Liver (tissue), 9 donors: ENCODE results near the gene ESRRB. TPM values are rescaled to one million over a fixed set of nuclear protein-coding genes. Genes with fewer than 3 reads are reported as not detected.

Experiments
- DNase-seq: peaks from one replicate; pipeline ENCODE4 v3.0.0-alpha.2; 2017; ENCODE audit warnings: low spot score
- H3K27ac ChIP-seq, 2 donors: one replicate each; pipeline ENCODE4 v1.7.0; 2013; ENCODE audit warnings: inconsistent platforms in 2 of 2, low read length in 2 of 2, control low read depth in 1 of 2, low read depth in 1 of 2, mild to moderate bottlenecking in 1 of 2
- H3K27me3 ChIP-seq, 4 donors: one replicate each; pipeline versions ENCODE4 v1.6.1 to v1.7.0; 2013; ENCODE audit warnings: low read length in 3 of 4, inconsistent platforms in 1 of 4, mild to moderate bottlenecking in 1 of 4, moderate library complexity in 1 of 4; ENCODE audit not compliant: control insufficient read depth in 4 of 4, insufficient read depth in 4 of 4
- H3K36me3 ChIP-seq, 4 donors: one replicate each; pipeline versions ENCODE4 v1.6.1 to v1.7.0; 2013; ENCODE audit warnings: low read length in 3 of 4, mild to moderate bottlenecking in 3 of 4, low read depth in 1 of 4, moderate library complexity in 1 of 4; ENCODE audit not compliant: control insufficient read depth in 4 of 4, insufficient read depth in 3 of 4
- H3K4me1 ChIP-seq, 4 donors: one replicate each; pipeline versions ENCODE4 v1.6.1 to v1.7.0; 2013; ENCODE audit warnings: low read length in 3 of 4, mild to moderate bottlenecking in 3 of 4, moderate library complexity in 1 of 4; ENCODE audit not compliant: control insufficient read depth in 4 of 4, insufficient read depth in 4 of 4
- H3K4me3 ChIP-seq, 3 donors: one replicate each; pipeline versions ENCODE4 v1.6.1 to v1.7.0; 2013; ENCODE audit warnings: low read length in 3 of 3, control low read depth in 1 of 3, low read depth in 1 of 3, mild to moderate bottlenecking in 1 of 3
- H3K9ac ChIP-seq, 2 donors: one replicate each; pipeline ENCODE4 v1.7.0; 2013; ENCODE audit warnings: low read length in 2 of 2, mild to moderate bottlenecking in 2 of 2, moderate library complexity in 2 of 2, control low read depth in 1 of 2, low read depth in 1 of 2
- H3K9me3 ChIP-seq, 4 donors: one replicate each; pipeline versions ENCODE4 v1.6.1 to v1.7.0; 2013; ENCODE audit warnings: low read length in 3 of 4; ENCODE audit not compliant: control insufficient read depth in 4 of 4
- EGR1 ChIP-seq, 2 donors: IDR thresholded peaks; 2 replicates each; pipeline ENCODE4 v1.6.1; 2016 to 2018; ENCODE audit warnings: antibody characterized with exemption in 2 of 2, low read depth in 2 of 2
- FOXA1 ChIP-seq: IDR thresholded peaks from 2 replicates; pipeline ENCODE4 v1.6.1; 2016; ENCODE audit warnings: antibody characterized with exemption
- FOXA2 ChIP-seq: IDR thresholded peaks from 2 replicates; pipeline ENCODE4 v1.6.1; 2016; ENCODE audit warnings: antibody characterized with exemption
- GABPA ChIP-seq, 2 donors: IDR thresholded peaks in 1 of 2; conservative IDR thresholded peaks in 1 of 2; 2 replicates each; pipeline ENCODE4 v1.6.1; 2016; ENCODE audit warnings: antibody characterized with exemption in 2 of 2, mild to moderate bottlenecking in 1 of 2, moderate library complexity in 1 of 2
- HNF4A ChIP-seq, 2 donors: conservative IDR thresholded peaks; 2 replicates each; pipeline ENCODE4 v1.6.1; 2016; ENCODE audit warnings: antibody characterized with exemption in 2 of 2, mild to moderate bottlenecking in 2 of 2
- HNF4G ChIP-seq: IDR thresholded peaks from 2 replicates; pipeline ENCODE4 v1.6.1; 2016; ENCODE audit warnings: antibody characterized with exemption
- JUND ChIP-seq, 2 donors: IDR thresholded peaks; 2 replicates each; pipeline ENCODE4 v1.6.1; 2016; ENCODE audit warnings: antibody characterized with exemption in 2 of 2
- NR2F2 ChIP-seq: IDR thresholded peaks from 2 replicates; pipeline ENCODE4 v1.6.1; 2016; ENCODE audit warnings: antibody characterized with exemption
- RAD21 ChIP-seq, 2 donors: IDR thresholded peaks; 2 replicates each; pipeline ENCODE4 v1.6.1; 2016; ENCODE audit warnings: antibody characterized with exemption in 2 of 2, mild to moderate bottlenecking in 2 of 2
- RXRA ChIP-seq, 2 donors: IDR thresholded peaks; 2 replicates each; pipeline ENCODE4 v1.6.1; 2017 to 2018; ENCODE audit warnings: antibody characterized with exemption in 2 of 2, mild to moderate bottlenecking in 1 of 2
- SP1 ChIP-seq: IDR thresholded peaks from 2 replicates; pipeline ENCODE4 v1.6.1; 2018; ENCODE audit warnings: antibody characterized with exemption, mild to moderate bottlenecking
- TAF1 ChIP-seq: conservative IDR thresholded peaks from 2 replicates; pipeline ENCODE4 v1.6.1; 2016; ENCODE audit warnings: antibody characterized with exemption, mild to moderate bottlenecking
- YY1 ChIP-seq: IDR thresholded peaks from 2 replicates; pipeline ENCODE4 v1.6.1; 2016; ENCODE audit warnings: antibody characterized with exemption, mild to moderate bottlenecking
- WGBS: extraction: QIAGEN DNeasy Blood & Tissue Kit; methylation state at CpG from one replicate; pipeline ENCODE4 v1.1.7; 2013; 5-methylcytosine and 5-hydroxymethylcytosine counted together
- polyA plus RNA-seq, 2 donors: library from polyadenylated mRNA; stranded (reverse) in 1 of 2; unstranded in 1 of 2; fragments of 200-250 nt in 1 of 2; fragments of >200 nt in 1 of 2; fragmentation: Nextera tagmentation in 1 of 2; extraction: Ambion mirVana in 1 of 2; gene quantifications; one replicate each; pipeline versions ENCODE4 v1.2.1 to v1.2.3, GENCODE V29; 2013 to 2015
- total RNA-seq, 2 donors: library from RNA; depleted of rRNA; stranded (reverse); fragments of >200 nt; gene quantifications; one replicate each; pipeline ENCODE4 v1.2.3, GENCODE V29; 2014
- TF ChIP-seq, protein P1 (sequence below): IDR thresholded peaks from 2 replicates; pipeline ENCODE4 v1.6.1; 2016; ENCODE audit warnings: antibody characterized with exemption
- TF ChIP-seq, protein P2 (sequence below): IDR thresholded peaks from 2 replicates; pipeline ENCODE4 v1.6.1; 2016; ENCODE audit warnings: antibody characterized with exemption
- TF ChIP-seq, protein P3 (sequence below): IDR thresholded peaks from 2 replicates; pipeline ENCODE4 v1.6.1; 2016; ENCODE audit warnings: antibody characterized with exemption, mild to moderate bottlenecking
- TF ChIP-seq, protein P4 (sequence below): IDR thresholded peaks from 2 replicates; pipeline ENCODE4 v1.6.1; 2016; ENCODE audit warnings: antibody characterized with exemption
- TF ChIP-seq, protein P5 (sequence below): fragments of 150-350 bp; IDR thresholded peaks from 2 replicates; pipeline ENCODE4 v1.5.1; 2017; ENCODE audit warnings: improper control_type of control experiment, low read depth, low read length; ENCODE audit not compliant: missing input control
- donor health status: healthy.
- donor health status: healthy.
- donor health status: healthy.
- donor health status: healthy.
- donor health status: healthy.

Gene ESRRB
- total and polyA plus RNA-seq, 4 donors, result 0.08 to 0.21 (median 0.11) TPM

DNA sequence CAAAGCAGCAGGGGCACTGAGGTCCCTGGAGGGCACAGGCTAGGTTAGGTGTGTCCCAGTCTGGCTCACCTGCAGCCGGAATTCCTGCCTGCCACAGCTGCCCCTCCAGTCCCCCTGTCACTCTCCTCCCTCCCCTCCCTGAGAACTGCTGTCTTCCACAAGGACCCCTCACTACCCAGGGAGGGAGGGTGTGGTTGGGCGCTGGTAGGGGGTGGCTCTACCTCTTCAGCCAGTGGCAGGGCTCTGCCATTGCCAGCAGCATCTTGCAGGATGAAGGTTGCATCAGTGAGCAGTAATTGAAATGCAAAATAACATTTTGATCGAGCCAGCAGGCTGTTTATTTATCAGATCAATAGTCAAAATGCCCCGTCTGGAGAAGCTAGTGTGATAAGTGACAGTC is 45.7 kb downstream of the ESRRB start:
- H3K27ac ChIP-seq, result no peak overlapping the region
- no peaks in the 10 kb centered on the region for H3K9me3 ChIP-seq
- no peak overlapping the region for H3K4me3 ChIP-seq
- no peaks in the 10 kb centered on the region for H3K4me1 ChIP-seq
- no peaks in the 10 kb centered on the region for H3K27me3 ChIP-seq
- no peak for TF ChIP-seq YY1
- TF ChIP-seq, protein P1, sequence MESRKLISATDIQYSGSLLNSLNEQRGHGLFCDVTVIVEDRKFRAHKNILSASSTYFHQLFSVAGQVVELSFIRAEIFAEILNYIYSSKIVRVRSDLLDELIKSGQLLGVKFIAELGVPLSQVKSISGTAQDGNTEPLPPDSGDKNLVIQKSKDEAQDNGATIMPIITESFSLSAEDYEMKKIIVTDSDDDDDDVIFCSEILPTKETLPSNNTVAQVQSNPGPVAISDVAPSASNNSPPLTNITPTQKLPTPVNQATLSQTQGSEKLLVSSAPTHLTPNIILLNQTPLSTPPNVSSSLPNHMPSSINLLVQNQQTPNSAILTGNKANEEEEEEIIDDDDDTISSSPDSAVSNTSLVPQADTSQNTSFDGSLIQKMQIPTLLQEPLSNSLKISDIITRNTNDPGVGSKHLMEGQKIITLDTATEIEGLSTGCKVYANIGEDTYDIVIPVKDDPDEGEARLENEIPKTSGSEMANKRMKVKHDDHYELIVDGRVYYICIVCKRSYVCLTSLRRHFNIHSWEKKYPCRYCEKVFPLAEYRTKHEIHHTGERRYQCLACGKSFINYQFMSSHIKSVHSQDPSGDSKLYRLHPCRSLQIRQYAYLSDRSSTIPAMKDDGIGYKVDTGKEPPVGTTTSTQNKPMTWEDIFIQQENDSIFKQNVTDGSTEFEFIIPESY, result no peak
- TF ChIP-seq NR2F2, result no peak
- TF ChIP-seq, protein P2, sequence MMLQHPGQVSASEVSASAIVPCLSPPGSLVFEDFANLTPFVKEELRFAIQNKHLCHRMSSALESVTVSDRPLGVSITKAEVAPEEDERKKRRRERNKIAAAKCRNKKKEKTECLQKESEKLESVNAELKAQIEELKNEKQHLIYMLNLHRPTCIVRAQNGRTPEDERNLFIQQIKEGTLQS, result no peak
- no peak for TF ChIP-seq EGR1 (IDR thresholded peaks at IDR 0.05; ENCODE audit: low read depth in 2 of 2)
- no peak for TF ChIP-seq RXRA (IDR thresholded peaks at IDR 0.05)
- TF ChIP-seq, protein P3, sequence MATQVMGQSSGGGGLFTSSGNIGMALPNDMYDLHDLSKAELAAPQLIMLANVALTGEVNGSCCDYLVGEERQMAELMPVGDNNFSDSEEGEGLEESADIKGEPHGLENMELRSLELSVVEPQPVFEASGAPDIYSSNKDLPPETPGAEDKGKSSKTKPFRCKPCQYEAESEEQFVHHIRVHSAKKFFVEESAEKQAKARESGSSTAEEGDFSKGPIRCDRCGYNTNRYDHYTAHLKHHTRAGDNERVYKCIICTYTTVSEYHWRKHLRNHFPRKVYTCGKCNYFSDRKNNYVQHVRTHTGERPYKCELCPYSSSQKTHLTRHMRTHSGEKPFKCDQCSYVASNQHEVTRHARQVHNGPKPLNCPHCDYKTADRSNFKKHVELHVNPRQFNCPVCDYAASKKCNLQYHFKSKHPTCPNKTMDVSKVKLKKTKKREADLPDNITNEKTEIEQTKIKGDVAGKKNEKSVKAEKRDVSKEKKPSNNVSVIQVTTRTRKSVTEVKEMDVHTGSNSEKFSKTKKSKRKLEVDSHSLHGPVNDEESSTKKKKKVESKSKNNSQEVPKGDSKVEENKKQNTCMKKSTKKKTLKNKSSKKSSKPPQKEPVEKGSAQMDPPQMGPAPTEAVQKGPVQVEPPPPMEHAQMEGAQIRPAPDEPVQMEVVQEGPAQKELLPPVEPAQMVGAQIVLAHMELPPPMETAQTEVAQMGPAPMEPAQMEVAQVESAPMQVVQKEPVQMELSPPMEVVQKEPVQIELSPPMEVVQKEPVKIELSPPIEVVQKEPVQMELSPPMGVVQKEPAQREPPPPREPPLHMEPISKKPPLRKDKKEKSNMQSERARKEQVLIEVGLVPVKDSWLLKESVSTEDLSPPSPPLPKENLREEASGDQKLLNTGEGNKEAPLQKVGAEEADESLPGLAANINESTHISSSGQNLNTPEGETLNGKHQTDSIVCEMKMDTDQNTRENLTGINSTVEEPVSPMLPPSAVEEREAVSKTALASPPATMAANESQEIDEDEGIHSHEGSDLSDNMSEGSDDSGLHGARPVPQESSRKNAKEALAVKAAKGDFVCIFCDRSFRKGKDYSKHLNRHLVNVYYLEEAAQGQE, result no peak
- TF ChIP-seq HNF4G, result no peak
- TF ChIP-seq, protein P4, sequence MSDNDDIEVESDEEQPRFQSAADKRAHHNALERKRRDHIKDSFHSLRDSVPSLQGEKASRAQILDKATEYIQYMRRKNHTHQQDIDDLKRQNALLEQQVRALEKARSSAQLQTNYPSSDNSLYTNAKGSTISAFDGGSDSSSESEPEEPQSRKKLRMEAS, result no peak
- no peak for TF ChIP-seq GABPA (IDR thresholded peaks at IDR 0.05 in 1 of 2, conservative IDR thresholded peaks at IDR 0.05 in 1 of 2)
- TF ChIP-seq FOXA1, result no peak
- no peak for TF ChIP-seq FOXA2
- no peak for TF ChIP-seq SP1
- TF ChIP-seq JUND (IDR thresholded peaks at IDR 0.05), result no peak
- TF ChIP-seq, protein P5, sequence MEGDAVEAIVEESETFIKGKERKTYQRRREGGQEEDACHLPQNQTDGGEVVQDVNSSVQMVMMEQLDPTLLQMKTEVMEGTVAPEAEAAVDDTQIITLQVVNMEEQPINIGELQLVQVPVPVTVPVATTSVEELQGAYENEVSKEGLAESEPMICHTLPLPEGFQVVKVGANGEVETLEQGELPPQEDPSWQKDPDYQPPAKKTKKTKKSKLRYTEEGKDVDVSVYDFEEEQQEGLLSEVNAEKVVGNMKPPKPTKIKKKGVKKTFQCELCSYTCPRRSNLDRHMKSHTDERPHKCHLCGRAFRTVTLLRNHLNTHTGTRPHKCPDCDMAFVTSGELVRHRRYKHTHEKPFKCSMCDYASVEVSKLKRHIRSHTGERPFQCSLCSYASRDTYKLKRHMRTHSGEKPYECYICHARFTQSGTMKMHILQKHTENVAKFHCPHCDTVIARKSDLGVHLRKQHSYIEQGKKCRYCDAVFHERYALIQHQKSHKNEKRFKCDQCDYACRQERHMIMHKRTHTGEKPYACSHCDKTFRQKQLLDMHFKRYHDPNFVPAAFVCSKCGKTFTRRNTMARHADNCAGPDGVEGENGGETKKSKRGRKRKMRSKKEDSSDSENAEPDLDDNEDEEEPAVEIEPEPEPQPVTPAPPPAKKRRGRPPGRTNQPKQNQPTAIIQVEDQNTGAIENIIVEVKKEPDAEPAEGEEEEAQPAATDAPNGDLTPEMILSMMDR, result no peak
- no peak for TF ChIP-seq HNF4A (conservative IDR thresholded peaks at IDR 0.05)
- TF ChIP-seq TAF1, result no peak
- no peak for TF ChIP-seq RAD21 (IDR thresholded peaks at IDR 0.05)
- no peak overlapping the region for H3K9ac ChIP-seq
- 54% methylated on average over 4 of the region's 4 CpGs for WGBS
- DNase-seq, result no peak
- H3K36me3 ChIP-seq, result no peaks in the 10 kb centered on the region

DNA sequence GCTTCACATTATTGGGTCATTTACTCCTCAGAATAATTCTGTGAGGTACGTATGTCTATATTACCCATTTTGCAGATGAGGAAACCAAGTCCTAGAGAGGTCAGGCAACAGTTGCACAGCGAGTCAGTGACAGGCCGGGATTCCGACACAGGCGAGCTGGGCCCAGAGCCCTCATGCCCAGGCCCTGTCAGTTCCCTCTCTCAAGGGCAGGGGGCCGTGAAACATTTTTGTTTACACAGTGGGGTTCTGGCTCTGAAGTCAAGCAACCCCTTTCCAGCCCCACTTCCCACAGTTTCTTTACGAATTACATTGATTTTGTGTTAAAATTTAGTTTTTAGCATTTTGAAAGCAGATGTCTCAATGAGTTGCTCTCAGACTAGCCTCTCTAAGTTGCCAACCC is 46.7 kb downstream of the ESRRB start:
- TF ChIP-seq RXRA (IDR thresholded peaks at IDR 0.05) (no peak), HNF4G (no peak), YY1 (no peak)
- TF ChIP-seq, protein P4, result no peak
- H3K36me3 ChIP-seq, result no peaks in the 10 kb centered on the region
- H3K9ac ChIP-seq, result no peak overlapping the region
- WGBS, result 85% methylated on average over 7 of the region's 7 CpGs
- H3K27me3 ChIP-seq, result no peaks in the 10 kb centered on the region
- H3K4me1 ChIP-seq, result no peaks in the 10 kb centered on the region
- H3K27ac ChIP-seq, result no peak overlapping the region
- DNase-seq, result no peak
- H3K4me3 ChIP-seq, result no peak overlapping the region
- H3K9me3 ChIP-seq, result no peaks in the 10 kb centered on the region
